HG02759 (cell line): Measurements from ENCODE around the gene HMCN2.
"Not testable (repeated sequence)": the region's sequence is repeated elsewhere in the genome, so short reads cannot be mapped to it uniquely, and the experiment has no call there.

Experiments
- ATAC-seq: cut with Tn5 transposase; IDR thresholded peaks from one replicate; pipeline ENCODE4 v1.9.1; 2021; ENCODE audit warnings: mild to moderate bottlenecking, moderate library complexity; ENCODE audit not compliant: unreplicated experiment

HMCN2 gene

DNA sequence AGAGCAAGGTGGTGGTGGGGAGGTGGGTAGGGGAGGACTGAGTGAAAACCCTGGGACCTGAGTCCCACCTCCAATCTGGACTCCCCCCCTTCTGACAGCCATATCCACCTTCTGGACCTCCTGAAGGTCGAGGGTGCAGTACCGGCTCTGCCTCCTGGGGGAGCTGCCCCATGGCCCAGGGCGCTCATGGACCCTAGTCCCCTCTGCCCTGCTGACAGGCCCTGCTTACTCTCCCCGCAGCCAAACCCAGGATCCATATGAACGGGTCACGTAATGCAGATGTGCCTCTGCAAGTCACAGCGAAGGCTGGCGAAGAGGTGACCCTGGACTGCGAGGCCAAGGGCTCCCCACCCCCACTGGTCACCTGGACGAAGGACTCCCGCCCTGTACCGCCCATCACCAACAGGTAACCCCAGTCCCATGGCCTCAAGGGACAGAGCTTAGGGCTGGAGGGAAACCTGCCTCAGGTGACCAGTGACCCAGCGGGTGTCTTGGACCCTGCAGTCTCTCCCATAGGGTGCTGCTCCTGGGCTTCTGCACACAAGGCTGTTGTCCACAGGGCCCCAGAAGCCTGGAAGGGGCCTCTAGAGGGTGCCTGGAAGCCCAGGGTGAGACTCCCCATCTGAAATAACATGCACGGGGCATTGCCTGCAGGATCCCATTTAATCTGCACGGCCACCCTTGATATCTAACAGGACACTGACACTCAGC is 61.7 kb downstream of the HMCN2 start:
- no peak for ATAC-seq

DNA sequence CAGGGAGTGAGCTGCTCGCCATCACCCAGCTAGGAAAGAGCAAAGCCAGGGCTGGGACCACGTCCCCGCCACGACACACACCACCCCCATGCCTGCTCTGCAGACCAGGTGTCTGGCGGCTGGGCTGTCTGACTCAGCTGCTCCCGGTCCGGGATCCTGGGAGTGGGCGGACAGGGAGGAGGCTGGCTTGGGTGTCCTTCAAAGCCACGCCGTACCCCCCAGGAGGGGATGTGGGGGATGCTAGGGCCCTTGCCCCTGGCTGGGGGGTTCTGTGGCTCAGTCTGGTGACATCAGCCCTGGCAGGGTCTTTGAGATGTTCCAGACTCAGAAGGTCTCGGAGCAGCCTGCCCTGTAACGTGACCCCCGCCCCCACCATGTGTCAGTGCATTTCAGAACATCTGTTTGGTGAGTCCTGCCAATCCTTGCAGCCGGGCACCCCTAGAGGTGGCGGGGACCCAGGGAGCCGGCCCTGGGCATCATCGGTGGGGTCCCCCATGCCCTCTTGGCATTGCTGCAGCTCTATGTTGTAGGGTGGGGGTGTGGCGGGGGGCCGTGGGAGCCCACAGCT is 62.3 kb downstream of the HMCN2 start:
- ATAC-seq: no peak

DNA sequence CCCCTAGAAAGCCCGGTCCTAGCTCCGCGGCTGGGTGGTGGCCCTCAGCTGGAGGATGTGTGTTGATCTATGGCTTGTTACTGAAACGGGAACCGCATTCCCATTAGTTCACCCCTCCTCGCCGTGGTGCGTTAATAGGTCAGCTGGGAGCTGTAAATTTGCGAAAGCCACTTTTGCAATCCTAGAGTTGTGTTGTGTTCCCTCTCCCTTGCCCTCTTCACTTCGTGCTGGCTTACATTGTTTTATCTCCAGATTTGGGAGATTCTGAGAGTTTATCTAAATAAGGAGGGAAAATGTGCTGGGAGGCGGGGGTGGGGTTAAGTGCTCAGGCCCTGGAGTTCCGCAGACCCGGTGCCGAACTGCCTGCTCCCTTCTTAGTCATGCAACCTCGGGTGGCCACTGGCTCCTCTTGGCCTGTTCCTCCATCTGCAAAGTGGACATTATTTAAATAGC is 62.8 kb downstream of the HMCN2 start:
- ATAC-seq: no peak

DNA sequence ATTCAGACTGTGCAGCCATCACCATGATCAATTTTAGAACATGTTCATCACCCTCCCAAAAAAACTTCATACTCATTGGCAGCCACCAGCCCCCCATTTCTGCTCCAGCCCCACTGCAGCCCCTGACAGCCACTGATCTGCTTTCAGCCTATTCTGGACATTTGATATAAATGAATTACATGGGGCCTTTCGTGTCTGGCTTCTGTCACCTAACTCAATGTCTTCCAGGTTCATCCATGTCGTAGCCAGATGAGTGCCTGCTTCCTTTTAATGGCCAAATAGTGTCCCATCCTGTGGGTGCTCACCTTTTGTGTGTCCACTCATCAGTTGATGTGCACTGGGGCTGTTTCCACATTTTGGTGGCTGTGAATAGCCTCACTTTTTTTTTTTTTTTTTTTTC is 63.5 kb downstream of the HMCN2 start:
- no peak for ATAC-seq

DNA sequence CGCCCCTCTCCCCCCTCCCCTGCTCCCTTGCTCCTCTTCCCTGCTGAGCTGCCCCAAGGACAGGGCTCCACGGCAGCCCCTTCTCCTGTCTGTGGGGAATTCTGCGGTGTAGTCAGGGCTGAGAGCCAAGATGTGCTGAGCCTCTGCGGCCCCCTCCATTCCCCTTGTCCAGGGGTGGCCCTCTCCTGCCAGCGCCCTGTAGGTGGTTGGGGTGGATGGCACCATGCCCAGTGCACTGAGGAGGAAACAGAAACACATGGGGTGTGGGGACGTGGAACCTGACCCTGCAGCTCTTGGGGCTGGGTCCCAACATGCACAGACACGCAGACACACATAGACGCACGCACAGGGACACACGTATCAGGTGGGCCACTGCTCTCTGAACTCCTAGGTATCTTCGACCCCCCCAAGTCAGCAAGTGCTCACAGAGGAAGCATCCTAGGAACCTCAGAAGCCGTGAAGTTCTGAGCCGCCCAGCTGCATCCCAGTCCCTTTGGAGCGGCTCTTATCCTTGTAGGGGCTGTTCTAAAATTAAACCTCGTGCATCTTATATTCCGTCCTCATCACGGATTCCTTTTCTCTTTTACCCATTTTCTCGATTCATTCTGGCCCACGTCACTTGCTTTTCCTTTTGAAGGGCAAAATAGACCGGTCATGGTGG is 64.8 kb downstream of the HMCN2 start:
- no peak for ATAC-seq

DNA sequence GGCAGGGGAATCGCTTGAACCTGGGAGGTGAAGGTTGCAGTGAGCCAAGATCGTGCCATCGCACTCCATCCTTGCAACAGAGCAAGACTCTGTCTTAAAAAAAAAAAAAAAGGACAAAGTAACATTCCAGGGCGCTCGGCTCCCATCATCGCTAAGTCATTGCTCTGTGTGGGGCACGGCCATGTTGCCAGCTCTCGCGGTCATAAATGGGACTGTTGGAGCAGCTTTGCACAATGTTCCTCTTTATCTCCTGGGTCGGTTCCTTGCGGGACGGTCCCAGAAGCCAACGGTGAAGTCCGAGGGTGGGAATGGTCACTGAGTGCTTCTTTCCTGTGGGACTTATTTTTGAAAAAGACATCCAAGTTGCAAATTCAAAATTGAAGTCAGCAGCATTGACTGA is 65.5 kb downstream of the HMCN2 start:
- ATAC-seq: no peak

DNA sequence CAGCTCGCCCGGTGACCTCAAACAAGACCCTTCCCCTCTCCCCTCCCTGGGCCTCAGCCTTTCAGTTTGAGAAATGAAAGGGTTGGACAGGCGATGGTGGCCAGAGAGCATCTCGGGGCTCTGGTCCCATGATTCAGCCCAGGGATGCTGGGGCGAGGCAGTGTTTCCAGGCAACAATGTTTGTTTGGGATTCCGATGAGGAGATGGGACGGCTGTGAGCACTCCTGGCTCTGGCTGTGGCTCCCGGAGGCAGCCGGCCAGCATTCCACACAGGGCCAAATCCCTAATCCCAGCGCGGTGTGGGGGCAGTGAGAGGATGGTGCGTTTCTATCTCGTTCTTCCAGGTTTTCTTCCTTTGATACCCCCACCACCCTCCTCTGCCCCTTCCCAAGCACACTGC is 66.0 kb downstream of the HMCN2 start:
- ATAC-seq: no peak

DNA sequence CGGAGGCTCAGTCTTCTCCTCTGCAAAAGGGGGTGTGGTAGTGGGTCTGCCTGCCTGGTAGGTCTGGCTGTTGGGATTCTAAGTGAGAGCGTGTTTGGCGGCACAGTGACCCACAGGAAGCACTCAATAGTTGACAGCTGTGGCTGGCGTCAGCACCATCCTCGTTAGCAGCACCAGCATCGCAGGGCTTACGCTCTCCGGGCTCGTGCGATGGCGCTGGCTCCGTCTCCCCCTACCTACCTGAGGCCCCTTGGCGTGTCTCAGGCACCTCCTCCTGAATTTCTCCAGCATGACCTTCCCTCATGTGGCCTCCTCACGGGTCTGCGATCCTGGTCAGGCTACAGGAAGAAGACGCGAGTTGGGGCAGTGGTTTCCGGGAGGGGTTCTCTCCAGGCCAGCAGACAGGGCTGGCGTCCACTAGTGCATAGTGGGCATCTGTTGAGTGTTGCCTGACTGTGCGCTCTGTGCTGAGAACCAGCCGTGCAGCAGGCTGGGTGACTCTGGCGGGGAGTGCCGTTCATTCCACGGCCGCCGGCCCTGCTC is 66.9 kb downstream of the HMCN2 start:
- no peak for ATAC-seq

DNA sequence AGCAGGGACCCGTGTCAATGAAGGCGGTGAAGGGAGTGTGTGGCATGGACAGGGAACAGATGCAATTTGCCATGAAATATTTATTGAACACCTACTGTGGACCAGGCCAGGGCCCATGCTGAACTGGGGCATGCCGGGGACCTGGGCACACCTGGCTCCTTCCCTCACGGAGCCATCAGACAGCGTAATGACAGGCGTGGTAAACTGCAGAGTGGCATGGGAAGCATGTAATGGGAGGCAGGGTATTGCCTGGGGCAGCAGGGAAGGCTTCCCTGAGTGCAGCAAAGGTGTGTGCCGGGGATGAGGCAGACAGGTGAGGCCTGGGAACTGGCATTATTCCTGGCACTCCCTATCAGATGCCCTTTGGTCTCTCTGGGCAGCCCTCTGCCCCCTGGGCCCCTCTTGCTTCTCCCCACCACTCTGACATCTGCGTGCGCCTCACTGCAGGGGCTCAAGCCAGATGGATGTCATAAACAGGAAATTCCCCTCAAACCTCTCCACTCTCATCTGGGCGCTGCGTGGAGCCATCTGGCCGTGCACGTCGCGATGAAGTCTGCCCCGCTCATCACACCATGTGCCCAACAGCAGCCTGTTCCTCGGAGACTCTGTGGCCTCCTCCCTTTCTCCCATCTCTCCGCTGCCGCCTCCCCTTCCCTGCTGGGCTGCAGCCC is 67.6 kb downstream of the HMCN2 start:
- no peak for ATAC-seq

DNA sequence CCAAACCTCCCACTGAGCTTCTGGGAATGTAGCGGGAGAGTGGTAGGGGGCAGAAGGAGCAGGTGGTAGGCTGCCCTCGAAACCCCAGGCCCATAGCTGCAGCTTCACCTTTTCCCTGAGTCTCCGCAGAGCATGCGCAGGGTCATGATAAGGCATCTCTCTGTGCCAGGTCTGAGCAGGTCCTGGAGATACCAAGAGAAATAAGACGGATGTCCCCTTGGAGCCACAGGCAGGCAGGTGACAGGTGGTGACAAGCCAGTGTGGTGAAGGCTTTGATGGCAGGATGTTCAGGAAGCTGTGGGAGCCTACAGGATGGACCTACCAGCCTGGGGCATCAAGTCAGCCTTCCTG is 68.1 kb downstream of the HMCN2 start:
- no peak for ATAC-seq

DNA sequence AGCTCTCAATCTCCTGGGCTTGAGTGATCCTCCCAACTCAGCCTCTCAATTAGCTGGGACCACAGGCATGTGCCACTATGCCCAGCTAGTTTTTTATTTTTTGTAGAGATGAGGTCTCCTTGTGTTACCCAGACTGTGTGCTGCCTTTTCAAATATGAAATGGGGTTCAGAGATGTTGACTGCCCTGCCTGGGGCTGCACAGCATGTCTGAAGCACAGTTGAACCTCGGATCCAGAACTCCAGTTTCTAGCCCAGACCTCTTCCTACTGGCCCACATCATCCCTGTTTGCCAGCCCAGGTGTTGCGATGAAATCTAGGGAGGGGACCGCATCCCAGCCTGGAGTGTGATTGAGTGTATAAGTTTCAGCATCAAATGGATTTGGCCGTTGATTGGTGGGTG is 69.4 kb downstream of the HMCN2 start:
- ATAC-seq: no peak

DNA sequence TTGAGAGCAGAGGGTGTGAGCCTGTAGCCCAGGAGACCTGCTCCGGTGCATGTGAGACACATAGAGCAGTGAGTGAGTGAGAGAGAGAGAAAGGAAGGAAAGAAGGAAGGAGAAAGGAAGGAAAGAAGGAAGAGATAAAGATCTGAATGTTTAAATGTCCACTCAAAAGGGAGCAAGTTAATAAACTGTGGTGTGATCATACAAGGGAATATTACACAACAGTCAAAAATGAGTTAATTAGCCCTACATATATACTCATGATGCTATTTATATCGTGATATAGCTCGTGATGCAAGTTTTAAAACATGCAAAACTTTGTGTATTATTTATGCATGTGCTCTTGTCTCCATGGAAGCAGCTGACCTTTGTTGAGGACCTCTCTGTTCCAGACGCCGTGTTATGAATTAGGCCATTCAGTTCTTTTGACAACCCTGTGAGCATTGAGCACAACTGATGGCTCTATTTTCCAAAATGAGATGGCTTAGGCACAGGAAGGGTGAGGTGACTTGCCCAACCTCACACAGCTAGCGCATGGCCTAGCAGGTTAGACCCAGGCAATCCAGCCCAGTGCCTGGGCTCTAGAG is 70.6 kb downstream of the HMCN2 start:
- ATAC-seq: no peak

DNA sequence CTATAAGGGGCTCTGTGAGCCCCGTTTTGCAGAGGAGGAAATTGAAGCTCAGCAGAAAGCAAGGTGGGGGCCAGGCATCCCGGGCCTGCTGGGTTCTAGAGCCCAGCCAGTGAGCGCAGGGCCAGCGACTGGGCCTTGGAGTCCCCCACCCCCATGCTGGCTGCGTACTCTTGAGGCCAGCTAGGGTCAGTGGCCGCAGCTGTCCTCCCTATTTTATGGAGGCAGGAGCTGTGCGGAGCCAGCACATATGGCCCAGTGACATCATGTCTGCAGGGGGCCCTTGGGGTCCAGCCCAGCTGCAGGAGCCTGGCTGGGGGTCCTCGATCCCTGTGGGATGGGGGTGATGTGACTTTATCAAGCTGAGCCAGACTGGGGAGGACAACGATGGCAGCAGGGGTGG is 71.3 kb downstream of the HMCN2 start:
- no peak for ATAC-seq

DNA sequence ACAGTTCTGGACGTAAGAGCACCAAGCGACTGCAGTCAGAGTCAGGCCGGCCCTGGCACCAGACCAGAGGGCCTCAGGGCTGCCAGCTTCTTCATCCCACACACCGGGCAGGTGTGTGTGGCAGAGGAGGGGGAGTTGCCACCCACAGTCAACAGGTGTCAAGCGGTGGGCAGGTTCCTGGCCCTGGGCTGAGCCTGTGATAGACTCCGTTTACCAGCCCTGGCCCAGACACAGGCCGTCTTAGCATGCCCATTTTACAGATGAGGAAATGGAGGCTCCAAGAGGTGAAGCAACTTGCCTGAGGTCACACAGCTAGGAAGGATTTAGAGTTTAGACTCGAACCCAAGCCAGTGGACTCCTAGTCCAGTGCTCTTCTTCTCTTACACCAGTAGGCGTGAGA is 71.8 kb downstream of the HMCN2 start:
- no peak for ATAC-seq

DNA sequence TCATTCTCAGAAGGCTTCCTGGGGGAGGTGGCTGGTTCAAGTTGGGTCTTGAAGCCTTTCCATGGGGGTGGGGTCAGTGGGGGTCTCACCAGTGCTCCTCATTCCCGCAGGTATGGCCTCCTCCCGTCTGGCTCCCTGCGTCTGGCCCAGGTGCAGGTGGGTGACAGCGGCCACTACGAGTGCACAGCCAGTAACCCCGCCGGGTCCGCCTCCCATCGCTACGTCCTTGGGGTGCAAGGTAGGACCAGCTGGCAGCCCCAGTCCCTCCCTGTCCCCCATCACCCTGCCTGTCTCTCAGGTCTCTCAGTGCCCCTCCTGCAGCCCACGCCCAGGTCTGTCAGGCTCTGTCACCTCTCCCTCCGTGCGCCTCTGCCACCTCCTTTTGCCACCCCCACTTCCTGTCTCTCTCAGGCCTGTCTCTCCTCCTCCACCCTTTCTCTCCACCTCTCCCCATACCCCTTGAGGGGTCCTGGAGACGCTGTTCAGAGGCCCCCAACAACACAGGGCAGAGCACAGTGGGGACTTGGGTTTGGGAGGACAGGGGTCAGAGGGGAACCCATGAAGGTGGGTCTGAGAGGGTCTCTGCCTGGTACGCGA is 72.3 kb downstream of the HMCN2 start:
- ATAC-seq: no peak

DNA sequence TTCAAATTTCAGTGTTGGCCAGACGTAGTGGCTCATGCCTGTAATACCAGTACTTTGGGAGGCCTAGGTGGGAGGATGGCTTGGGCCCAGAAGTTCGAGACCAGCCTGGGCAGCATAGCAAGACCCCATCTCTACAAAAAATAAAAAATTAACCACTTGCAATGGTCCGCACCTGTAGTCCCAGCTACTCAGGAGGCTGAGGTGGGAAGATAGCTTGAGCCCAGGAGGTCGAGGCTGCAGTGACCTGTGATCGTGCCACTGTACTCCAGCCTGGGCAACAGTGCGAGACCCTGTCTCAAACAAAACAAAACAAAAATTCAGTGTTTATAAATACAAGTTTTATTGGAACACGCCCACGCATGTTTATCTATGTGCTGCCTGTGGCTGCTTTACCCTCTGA is 73.3 kb downstream of the HMCN2 start:
- ATAC-seq: not testable (repeated sequence)

DNA sequence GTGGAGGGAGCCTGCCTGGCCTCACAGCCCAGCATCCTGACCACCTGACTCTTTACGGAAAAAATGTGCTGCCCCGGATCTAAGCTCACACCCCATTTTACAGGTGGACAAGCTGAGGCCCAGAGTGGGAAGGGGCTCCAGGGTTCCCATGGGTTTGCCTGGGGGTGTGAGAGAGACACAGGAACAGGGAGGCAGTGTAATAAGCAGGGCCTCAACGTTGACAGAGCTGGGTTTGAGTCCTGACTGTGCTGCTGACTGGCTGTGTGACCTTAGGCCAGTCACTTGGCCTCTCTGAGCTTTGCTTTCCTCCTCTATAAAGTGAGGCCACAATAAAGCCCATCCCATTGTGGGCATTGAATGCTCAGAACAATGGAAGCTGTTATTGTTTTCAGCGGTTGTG is 73.7 kb downstream of the HMCN2 start:
- ATAC-seq: no peak

DNA sequence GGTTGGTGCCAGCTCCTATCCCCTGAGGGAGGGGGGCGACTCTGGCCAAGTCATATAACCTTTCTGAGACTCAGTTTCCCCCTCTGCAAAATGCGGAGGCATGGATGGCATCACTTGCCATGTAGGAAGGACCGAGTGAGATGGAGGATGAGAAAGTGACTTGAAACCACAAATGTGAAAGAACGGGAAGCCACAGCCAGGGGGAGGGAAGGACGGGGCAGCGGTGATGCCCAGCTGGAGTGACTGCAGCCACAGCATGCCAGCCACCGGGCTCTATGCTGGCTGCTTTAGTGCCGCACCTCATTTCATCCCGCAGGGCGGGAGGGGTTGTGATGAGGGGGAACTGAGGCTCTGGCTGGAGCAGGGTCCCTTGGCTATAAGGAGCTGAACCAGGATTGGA is 74.5 kb downstream of the HMCN2 start:
- no peak for ATAC-seq

DNA sequence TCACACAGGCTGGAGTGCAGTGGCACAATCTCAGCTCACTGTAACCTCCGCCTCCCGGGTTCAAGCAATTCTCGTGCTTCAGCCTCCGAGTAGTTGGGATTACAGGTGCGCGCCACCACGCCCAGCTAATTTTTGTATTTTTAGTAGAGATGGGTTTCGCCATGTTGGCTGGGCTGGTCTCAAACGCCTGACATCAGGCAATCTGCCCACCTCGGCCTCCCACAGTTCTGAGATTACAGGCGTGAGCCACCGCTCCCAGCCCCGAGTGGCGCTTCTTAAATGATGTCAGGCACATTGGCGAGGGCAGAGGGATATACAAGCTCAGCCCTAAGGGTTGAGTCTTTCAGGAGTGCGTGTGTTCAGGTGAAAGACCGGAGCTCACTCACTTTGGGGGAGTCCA is 75.0 kb downstream of the HMCN2 start:
- ATAC-seq: not testable (repeated sequence)

DNA sequence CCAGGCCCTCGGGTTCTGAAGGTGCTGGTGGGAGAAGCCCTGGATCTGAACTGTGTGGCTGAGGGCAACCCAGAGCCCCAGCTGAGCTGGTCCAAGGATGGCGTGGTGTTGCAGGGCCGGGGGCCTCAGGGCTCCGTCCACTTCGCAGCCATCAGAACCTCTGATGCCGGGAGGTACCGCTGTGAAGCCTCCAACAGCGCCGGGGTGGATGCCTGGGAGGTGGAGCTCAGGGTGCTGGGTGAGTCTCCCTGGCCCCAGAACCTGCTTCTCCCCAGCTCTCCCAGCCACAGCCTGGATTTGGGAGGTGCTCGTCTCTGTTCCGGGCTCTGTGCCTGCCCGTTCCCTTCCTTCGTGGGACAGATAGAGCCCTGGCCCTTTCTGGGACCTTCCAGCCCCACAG is 75.6 kb downstream of the HMCN2 start:
- no peak for ATAC-seq
